GM21367 (cell line): ENCODE measurements around the gene POLR1F.
A peak's percentile ranks its signal among the peaks of the same experiment; 100 is the strongest.

ENCODE experiments used
- ATAC-seq: cut with Tn5 transposase; IDR thresholded peaks from one replicate; pipeline ENCODE4 v1.9.1; 2021; ENCODE audit not compliant: unreplicated experiment

POLR1F gene

GRCh38 chr7:19675816-19676215, 33.0 kb downstream of the POLR1F start:
- no peak for ATAC-seq

- no peak for ATAC-seq
Measured at GRCh38 chr7:19674266-19674960, 34.4 kb downstream of the POLR1F start.

GRCh38 chr7:19670806-19671205, 38.0 kb downstream of the POLR1F start:
- no peak for ATAC-seq

GRCh38 chr7:19665399-19666008, 43.3 kb downstream of the POLR1F start:
- ATAC-seq: no peak

GRCh38 chr7:19663816-19664462, 44.9 kb downstream of the POLR1F start:
- peak; percentile 93 for ATAC-seq

- no peak for ATAC-seq
Measured at GRCh38 chr7:19648791-19649190, 60.0 kb downstream of the POLR1F start.
